ENCODE results near the gene SYTL3.
"Not testable (repeated sequence)": the region's sequence is repeated elsewhere in the genome, so short reads cannot be mapped to it uniquely, and the experiment has no call there.

SYTL3 gene

DNA sequence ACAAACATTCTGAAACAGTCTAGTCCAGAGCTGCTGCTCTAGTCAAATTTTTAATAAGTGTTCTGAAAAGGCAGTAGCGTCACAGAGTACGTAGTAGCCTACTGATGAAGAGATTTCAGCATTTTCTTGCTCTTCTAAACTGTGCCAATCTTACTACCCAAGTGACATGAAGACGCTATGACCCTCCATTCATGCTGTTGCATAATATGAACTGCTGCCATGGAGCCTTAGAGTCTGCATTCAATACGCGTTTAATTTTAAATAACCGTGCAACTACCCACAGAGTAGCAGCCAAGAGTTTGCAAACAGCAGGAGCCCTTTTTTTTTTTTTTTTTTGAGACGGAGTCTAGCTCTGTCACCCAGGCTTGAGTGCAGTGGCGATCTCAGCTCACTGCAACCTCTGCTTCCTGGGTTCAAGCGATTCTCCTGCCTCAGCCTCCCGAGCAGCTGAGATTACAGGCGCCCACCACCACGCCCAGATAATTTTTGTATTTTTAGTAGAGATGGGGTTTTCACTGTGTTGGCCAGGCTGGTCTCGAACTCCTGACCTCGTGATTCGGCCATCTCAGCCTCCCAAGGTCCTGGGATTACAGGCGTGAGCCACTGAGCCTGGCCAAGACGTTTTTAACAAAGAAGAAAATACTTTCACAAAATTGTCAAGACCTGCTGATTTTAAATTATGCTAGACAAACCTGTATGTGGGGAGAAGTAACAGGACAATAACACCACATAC, 125.0 kb downstream of the SYTL3 start:
- no peak for DNase-seq (ENCODE audit: low spot score)

DNA sequence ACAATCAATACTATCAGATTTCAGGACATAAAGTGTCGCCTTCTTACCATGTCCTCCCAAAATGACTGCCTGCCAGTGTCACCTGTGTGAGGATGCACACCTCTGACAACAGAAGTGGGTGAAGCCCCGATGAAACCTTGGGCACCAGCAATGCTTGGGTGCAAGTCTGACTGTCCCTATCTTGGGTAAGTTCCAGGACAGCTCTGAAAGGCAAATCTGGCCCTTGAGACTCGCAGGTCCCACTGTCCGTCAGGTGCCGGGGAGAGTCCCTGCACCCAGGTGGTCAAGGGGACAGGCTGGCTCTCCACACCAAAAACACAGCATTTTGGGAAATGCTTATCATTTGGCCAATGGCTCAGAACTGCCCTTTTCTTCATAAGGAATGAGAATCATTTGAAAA, 126.0 kb downstream of the SYTL3 start:
- no peak for DNase-seq (ENCODE audit: low spot score)

DNA sequence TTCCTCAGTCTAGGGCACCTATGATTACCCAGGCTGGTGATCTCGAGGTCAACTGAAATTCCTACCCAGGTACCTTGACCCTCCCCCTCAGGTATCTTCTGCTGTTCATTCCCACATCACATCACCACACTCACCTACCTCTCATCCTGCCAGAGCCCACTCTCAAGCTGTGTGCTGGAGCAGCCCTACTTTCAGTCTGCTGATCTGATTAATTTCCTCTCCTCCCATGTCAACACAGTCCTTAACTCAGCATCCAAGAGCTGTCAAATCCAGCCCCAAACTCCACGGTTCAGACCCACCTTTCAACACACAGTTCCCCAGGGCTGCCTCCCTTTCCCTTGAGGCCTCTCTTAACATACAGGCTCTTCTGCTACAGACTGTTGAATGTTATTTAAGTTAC, 126.9 kb downstream of the SYTL3 start:
- DNase-seq (ENCODE audit: low spot score) = no peak

DNA sequence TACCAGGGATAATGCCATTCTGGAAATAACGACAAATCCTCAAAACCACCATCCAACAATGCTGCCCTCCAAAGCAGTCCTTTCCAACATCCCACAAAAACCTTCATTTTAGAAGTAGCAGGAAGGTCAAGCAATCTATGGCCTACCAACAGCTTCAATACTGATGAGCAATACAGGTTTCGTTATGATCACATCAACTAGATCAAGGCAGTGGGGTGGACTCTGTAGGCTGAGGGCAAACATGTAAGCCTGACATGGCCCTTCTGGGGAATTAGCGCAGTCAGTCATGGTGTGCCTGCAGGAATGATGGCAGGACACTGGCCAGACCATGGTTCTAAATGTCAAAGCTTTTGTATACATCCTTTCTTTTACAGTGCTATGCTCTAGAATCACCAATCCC, 127.7 kb downstream of the SYTL3 start:
- no peak for DNase-seq (ENCODE audit: low spot score)

DNA sequence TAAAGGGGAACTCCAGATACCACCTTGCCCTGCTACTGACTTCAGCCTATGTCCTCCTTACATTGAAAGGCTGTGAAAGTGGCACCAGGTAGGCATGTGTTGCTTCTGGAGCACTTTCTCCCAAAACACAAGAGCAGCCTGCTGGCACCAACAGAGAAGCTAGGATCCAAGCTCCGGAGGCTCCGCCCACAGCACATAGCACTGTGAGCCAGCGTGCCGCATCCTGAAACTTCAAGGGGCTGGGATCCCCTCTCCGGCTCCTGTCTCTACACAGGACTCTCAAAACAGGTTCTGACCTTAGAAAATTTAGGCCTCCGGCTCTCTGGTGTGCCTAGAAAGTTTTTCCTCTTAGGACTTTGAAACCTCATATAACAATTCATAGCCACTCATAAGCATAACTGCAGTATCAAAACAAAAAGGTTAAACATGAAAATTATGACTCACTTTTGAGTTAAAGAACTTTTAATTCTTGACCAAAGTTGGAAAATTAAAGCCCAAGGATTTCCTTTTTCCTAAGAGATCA, 128.2 kb downstream of the SYTL3 start:
- no peak for DNase-seq (ENCODE audit: low spot score)

DNA sequence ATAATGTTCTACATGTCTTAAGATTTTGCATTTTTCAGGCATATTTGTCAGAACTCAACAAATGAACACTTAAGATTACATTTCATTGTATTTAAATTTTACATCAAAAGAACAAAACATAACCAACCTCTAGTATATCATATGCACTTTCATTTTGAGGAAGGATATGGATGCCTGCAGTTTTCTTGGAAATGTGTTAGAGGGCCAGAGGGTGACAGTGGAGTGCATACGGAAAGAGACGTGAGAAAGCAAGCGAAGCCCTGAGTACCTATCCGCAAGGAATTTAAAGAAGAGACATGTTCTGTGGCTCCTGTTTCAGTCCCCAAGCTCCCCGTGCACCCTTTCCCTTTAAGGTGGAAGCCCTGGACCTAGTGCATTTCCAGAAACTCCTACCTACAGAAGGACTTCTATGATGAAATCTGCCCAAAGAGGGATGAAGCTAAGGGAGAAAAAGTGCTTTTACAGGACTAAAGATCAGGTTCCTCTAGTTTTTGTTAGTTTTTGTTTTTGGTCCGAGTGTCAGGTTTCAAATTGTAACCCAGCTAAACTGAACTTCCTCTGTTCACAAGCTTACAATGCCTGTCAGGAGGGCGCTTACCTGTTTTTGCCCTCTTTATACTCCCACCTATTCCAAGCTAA, 130.5 kb downstream of the SYTL3 start:
- DNase-seq (ENCODE audit: low spot score) = no peak

DNA sequence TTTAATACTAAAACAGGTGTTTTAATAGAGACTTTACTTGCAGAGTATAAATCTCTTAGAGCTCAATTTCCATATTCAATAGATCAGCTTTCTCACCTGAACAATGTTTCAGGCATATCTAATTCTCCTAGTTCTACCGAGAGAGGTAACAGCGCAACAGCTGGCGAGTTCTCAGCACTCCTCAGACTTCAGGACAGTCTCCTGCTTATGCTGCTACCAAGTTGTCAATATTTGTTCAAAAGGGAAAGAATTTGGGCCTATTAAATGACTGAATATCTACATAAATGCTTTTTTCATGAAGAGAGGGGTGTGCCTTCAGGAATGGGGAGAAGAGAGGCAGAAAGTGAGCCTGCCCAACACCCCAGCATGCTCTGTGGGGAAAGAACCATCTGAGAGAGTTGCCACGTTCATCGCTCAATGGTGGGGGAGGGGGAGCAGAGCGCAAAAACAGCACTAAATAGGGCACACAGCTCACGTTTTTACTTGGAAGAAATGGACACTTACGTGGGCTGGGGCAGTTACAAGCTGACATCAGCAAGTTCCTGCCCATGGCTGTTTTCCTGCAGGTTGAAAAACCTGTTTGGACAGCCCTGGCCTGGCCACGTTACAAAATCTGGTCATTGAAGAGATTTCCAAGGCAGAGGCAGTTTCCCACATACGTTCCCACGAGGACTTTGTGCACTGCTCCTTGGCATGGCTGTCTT, 131.3 kb downstream of the SYTL3 start:
- DNase-seq (ENCODE audit: low spot score) = no peak

DNA sequence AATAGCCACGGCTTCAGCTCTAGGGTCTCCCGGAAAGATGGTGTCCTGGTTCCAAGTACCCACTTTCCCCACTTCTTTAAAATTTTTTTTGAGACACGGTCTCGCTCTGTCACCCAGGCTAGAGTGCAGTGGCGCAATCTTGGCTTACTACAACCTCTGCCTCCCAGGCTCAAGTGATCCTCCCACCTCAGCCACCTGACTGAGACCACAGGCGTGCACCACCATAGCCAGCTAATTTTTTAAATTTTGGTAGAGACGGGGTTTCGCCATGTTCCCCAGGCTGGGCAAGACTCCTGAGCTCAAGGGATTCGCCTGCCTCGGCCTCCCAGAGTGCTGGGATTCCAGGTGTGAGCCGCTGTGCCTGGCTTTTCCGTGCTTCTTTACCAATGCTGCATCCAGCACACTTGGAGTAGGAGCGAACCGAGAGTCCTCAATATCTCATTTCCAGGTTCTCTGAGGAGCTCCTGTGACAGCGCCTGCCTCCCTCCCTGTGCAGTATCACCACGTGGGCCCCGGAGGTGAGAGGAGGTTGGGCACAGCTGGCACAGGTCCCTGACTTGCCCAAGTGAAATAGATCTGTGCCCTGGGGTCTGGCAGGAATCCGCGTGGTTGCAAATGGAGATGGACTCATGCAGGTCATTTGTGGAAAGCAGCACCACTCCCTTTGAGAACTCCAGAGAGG, 132.0 kb downstream of the SYTL3 start:
- DNase-seq (ENCODE audit: low spot score) = no peak

DNA sequence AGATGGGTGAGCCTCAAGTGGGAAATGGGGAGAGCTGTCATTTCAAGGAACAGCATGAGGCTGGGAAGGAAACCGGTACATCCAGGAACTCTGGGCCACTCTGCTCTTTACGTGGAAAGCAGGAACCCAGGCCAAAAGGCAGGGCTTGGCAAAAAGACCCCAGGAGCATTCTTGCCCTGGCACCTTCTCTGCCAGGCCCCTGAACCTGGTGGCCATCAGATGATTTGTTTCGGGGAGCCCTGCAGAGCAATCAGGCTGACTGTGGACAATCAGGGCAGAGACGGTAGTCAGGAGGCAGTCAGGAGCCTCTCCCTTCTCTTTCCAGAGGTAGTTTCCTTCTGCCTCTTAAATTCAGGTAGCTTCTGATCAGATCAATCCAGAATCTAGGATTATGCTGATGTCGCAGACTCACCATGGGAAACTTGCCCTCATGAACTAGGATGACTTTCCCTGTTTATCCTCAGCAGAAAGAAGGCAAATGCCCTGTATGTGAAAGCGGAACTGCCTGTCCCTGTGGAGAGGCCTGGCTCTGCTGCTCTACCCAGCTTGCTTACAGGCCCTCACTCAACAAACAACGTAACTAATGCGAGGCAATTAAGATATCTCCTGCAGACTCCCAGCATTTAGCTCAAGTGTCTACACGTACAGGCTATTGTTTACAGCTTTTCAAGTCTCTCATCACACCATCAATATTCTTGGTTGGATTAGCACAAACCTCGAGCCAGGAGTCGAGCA, 132.7 kb downstream of the SYTL3 start:
- DNase-seq (ENCODE audit: low spot score) = no peak

DNA sequence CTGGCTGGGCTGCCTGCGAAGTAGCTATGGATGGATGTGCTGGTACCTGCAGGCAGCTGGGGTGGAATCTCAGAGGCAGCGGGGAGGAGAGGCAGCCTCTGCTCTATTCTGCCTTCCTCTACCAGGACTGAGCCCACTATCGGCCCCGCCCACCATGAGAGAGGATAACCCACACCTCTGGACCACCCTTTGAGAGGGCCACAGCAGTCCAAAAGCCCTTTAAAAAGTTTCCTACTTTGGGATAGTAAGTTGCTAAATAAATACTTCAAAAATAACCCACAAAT, 133.3 kb downstream of the SYTL3 start:
- no peak for DNase-seq (ENCODE audit: low spot score)

DNA sequence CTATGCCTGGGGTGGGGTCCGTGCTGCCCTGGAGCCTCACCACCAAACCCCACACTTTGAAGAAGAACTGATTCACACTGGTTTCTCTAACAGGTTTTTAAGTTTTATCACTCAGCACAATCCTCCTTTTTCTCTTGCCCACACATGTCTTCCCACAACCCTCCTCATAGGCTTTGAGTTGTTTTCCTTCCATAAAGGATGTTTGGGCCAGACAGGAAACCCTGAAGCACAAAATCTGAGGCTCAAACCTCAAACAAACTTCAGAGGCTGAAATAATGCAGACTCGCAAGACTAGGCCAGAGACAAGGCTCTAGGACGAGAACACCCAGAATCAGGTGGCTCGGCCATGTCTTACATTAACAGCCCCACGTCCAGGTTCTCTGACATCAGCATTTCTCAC, 134.0 kb downstream of the SYTL3 start:
- DNase-seq (ENCODE audit: low spot score) = no peak

DNA sequence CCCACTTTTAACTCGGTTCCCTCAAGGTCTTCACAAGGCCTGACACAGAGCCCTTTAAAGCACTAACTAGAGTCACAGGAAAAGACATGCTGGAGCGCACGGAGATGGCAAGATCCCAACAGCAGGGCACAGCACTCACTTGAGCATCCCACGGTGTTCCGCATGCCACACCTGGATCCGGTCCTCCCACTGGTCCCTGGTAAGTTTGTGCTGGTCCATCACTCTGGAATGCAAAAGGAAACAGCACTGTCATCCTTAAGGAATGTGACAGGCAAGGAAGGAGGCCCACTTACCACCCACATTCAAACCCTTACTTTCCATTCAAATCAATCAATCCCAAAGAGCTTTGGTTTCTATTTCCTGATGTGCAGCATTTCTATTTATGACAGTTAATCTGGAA, 134.7 kb downstream of the SYTL3 start:
- DNase-seq (ENCODE audit: low spot score) = peak; percentile 59

DNA sequence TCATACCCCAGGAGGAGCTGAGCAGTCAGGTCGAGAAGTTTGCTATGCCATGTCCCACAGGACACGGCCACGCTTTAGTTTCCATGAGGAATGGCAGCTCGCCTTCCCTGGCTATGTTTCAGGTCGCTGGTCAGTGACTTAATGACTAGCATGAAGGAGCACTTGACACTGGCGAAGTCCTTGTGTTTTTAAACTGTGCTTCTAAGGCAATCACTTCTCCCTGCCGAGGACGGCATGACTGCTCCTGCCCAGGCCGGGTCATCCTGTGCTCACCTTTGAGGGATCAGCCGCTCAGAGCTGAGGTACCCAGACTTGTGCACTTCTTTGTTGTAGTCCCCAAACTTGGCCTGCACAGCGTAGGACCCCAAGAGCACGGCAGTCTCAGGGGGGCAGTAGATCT, 135.2 kb downstream of the SYTL3 start:
- no peak for DNase-seq (ENCODE audit: low spot score)

DNA sequence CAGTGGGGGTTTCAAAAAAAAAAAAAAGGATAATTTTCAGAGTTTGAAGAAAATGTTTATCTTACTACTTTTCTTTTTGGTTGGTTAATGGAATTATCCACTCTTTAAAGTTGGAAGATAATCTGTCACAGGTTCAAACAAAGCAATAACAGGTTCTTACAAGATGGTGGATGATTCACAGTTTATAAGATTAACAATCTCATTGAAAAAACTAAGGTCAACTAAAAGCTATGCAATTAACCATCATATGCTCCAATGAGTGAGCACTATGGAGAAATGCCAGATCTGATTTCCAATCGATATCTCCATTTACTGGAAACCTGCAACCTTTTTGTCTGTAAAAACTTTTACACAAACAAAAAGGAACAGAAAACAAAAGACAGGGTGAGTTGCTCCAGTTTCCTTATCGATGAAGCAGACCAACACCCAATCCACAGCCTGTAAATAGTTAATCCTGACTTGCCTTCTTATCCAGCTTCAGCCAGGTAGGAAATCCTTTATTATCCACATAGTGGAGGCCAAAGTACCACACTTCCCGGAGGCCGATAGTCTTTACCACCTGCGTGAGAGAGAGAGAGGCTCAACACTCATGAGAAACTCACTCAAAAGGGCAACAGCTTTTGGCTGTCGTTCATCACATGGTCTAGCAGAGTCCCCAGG, 136.9 kb downstream of the SYTL3 start:
- DNase-seq (ENCODE audit: low spot score) = no peak

DNA sequence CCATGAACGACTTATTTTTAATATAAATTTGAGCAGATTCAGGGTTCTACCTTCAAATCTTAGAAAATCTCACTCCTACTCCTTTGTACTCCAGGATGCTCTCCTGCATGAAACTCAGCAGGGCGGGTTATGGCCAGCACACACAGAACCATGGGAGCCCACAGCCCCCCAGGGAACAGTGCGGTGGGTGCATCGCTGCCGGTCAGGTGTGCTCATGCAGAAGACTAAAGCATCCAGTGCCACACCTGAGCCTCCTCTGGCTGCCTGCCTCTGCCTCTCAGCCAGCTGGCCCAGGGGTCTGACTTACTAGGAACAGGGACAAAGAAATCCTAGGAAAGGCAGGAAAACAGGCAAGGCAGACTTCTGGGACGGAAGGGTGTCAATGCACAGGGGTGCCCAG, 137.5 kb downstream of the SYTL3 start:
- no peak for DNase-seq (ENCODE audit: low spot score)

DNA sequence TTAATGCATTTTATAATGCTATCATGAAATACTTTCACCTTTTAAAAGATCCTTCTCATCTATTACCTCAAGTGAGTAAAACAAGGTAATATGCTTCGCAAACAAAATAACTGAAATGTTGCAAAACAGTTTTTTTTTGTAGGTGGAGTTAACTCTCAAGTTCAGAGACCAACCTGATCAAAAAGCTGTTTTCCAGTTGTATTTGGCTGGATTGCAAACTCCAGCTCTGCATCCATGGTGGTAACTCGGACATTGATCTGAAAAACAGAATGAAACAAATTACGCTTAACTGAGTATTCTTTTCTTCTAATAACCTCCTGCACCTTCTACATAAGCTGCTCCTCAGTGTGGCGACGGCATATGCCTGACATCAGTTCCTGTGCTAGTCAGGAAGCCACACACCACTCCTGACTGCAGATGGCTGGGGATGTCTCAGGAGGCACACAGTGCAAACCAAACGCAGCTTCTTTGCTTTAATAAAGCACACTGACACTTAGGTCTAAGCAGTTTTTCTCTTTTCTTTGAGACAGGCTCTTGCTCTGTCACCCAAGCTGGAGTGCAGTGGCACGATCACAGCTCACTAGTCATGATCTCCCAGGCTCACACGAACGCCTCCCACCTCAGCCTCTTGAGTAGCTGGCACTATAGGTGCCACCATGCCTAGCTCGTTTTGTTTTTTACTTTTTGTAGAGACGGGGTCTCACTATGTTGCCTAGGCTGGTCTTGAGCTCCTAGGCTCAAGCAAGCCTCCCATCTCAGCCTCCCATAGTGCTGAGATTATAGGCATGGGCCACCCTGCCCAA, 139.5 kb downstream of the SYTL3 start:
- DNase-seq (ENCODE audit: low spot score) = no peak

DNA sequence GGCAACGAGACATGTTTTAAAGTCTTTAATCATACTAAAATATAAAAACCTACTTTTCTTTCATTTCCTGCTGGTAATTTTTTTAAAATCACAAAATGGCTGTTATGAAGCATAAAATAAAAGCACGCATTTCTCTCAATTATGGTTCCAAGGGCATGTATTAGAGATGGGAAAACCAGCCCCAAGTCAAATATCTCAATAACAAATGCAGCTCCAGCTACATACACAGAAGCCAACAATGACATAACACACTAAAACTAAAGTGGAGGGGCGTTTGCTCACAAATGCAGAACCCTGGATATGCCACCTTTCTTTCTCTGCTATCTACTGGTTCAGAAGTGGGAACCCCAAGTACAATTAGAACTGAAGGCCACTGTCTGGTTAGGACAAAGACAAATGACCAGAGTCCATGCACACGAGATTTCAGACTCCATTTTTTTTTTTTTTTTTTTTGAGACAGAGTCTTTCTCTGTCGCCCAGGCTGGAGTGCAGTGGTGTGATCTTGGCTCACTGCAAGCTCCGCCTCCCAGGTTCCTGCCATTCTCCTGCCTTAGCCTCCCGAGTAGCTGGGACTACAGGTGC, 141.5 kb downstream of the SYTL3 start:
- no peak for DNase-seq (ENCODE audit: low spot score)

DNA sequence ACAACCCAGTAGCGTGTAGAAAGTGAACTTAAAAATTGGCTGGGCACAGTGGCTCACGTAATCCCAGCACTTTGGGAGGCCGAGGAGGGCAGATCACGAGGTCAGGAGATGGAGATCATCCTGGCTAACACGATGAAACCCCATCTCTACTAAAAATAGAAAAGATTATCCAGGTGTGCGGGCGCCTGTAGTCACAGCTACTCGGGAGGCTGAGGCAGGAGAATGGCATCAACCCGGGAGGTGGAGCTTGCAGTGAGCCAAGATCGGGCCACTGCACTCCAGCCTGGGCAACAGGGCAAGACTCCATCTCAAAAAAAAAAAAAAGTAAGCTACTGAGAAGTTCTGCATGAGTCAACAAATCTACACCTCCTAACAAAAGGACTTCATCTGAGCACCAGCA, 142.7 kb downstream of the SYTL3 start:
- not testable (repeated sequence) for DNase-seq (ENCODE audit: low spot score)

DNA sequence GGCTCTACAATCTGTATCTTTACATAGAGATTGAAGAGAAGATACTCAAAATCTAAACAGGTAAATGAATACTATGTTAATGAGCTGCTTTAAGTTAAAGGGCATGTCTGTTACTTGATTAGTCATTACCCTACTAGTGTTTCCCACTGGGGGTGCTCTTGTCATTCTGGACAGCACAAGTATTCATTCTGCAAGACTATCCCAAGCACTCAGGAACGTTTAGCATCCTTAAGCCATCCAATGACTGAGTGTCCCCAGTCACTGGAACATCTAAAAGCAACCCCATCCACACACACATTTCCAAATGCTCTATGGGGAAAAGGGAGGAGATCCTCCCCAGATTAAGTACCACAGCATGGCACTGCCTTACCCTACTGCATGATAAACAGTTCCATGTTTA, 143.6 kb downstream of the SYTL3 start:
- peak; percentile 50 for DNase-seq (ENCODE audit: low spot score)

DNA sequence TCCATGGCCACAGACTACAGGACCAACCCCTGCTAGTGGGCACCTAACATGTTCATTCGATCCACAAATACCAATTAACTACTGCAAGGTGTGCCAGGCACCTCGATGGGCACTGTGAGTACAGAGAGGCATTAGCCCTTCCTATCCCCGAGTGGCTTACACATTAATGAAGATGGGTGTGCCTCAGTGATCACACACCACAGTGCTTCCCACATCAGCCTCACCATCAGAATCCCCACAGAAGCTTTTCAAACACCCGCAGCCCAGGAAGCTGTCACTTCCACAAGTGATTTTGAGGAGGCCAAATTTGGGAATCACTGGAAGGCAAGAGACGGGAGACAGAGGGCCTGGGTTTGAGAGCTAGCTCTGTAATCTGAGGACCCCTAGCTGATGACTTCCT, 145.7 kb downstream of the SYTL3 start:
- DNase-seq (ENCODE audit: low spot score) = no peak
